Keratinocyte (primary cell): ENCODE measurements around the gene FRS3. TPM values are rescaled to one million over a fixed set of nuclear protein-coding genes. Genes with fewer than 3 reads are reported as not detected.

ENCODE experiments used
- DNase-seq: peaks from one replicate; pipeline ENCODE4 v3.0.0-alpha.2; 2011; ENCODE audit warnings: low read depth, missing footprints, low spot score
- FAIRE-seq: peaks from 2 replicates; lab custom pipeline; 2011; peaks lifted over from hg19 to GRCh38; lab: Jason Lieb, UNC
- H2AFZ ChIP-seq: 2 replicates; pipeline ENCODE4 v1.6.0; 2012; ENCODE audit warnings: low read length, control low read depth, inconsistent platforms; ENCODE audit not compliant: control insufficient read depth
- H3K27ac ChIP-seq: 2 replicates; pipeline ENCODE4 v1.5.1; 2011; ENCODE audit warnings: low read length; ENCODE audit not compliant: control insufficient read depth, insufficient read depth
- H3K27me3 ChIP-seq: 3 replicates; pipeline ENCODE4 v1.6.0; 2011; ENCODE audit warnings: low read length; ENCODE audit not compliant: control insufficient read depth, insufficient read depth; ENCODE audit errors: extremely low read depth
- H3K36me3 ChIP-seq, 2 experiments: 2 replicates in 1 of 2; 3 replicates in 1 of 2; pipeline ENCODE4 v1.5.1; 2011; ENCODE audit warnings: low read length in 2 of 2, mild to moderate bottlenecking in 1 of 2; ENCODE audit not compliant: control insufficient read depth in 2 of 2, insufficient read depth in 2 of 2; ENCODE audit errors: extremely low read depth in 1 of 2
- H3K4me1 ChIP-seq: 3 replicates; pipeline ENCODE4 v1.5.1; 2011; ENCODE audit warnings: low read length; ENCODE audit not compliant: control insufficient read depth, insufficient read depth; ENCODE audit errors: extremely low read depth
- H3K4me2 ChIP-seq: 3 replicates; pipeline ENCODE4 v1.6.0; 2011; ENCODE audit warnings: low read depth, low read length; ENCODE audit not compliant: control insufficient read depth, insufficient read depth; ENCODE audit errors: extremely low read depth
- H3K4me3 ChIP-seq, 3 experiments: fragments of 200-600 bp in 1 of 3; sonication (generic) in 1 of 3; 2 replicates in 2 of 3; 3 replicates in 1 of 3; pipeline ENCODE4 v1.5.1; 2011 to 2016; ENCODE audit warnings: low read length in 3 of 3, mild to moderate bottlenecking in 3 of 3, control low read depth in 2 of 3, inconsistent platforms in 1 of 3, low read depth in 1 of 3, mixed read lengths in 1 of 3, mixed run types in 1 of 3, moderate library complexity in 1 of 3; ENCODE audit not compliant: control insufficient read depth in 2 of 3, insufficient read depth in 2 of 3; ENCODE audit errors: extremely low read depth in 1 of 3
- H3K79me2 ChIP-seq: 2 replicates; pipeline ENCODE4 v1.6.0; 2012; ENCODE audit warnings: low read length; ENCODE audit not compliant: control insufficient read depth, insufficient read depth
- H3K9ac ChIP-seq: 3 replicates; pipeline ENCODE4 v1.6.0; 2011; ENCODE audit warnings: low read length; ENCODE audit not compliant: control insufficient read depth, insufficient read depth; ENCODE audit errors: extremely low read depth
- H3K9me1 ChIP-seq: 3 replicates; pipeline ENCODE4 v1.6.0; 2011; ENCODE audit warnings: low read length; ENCODE audit not compliant: control insufficient read depth, insufficient read depth; ENCODE audit errors: extremely low read depth
- H3K9me3 ChIP-seq: 2 replicates; pipeline ENCODE4 v1.5.1; 2012; ENCODE audit warnings: low read depth, low read length; ENCODE audit not compliant: control insufficient read depth
- H4K20me1 ChIP-seq: 3 replicates; pipeline ENCODE4 v1.6.0; 2011; ENCODE audit warnings: low read length; ENCODE audit not compliant: control insufficient read depth, insufficient read depth; ENCODE audit errors: extremely low read depth
- EZH2 ChIP-seq: IDR thresholded peaks from one replicate; pipeline ENCODE4 v1.6.1; 2012; ENCODE audit warnings: inconsistent platforms, mild to moderate bottlenecking, low read length, moderate library complexity
- dilution Hi-C: fragments of 300-500 bp; cut with MboI; formaldehyde crosslinking; loops from one replicate; pipeline ENCODE4 v1.7.0; 2020; ENCODE audit warnings: low sequenced_read_pairs; ENCODE audit not compliant: extremely low pct_ligation_motif_present
- polyA plus RNA-seq, 5 experiments: library from polyadenylated mRNA; depleted of rRNA in 3 of 5; stranded (reverse) in 3 of 5; stranded (forward) in 1 of 5; unstranded in 1 of 5; fragments of >200 nt; gene quantifications; 1 replicate in 1 of 5; 2 replicates in 3 of 5; 3 replicates in 1 of 5; pipeline versions ENCODE4 v1.2.1 to v1.2.3, GENCODE V29; 2011 to 2012; ENCODE audit warnings: missing spikeins in 2 of 5, low read depth in 1 of 5, low replicate concordance in 1 of 5
- TF ChIP-seq, protein P1 (sequence below), 3 experiments: IDR thresholded peaks in 1 of 3; conservative IDR thresholded peaks in 1 of 3; optimal IDR thresholded peaks in 1 of 3; 2 replicates in 2 of 3; 3 replicates in 1 of 3; pipeline versions ENCODE3 to v1.5.1; 2011; ENCODE audit warnings: low read length in 3 of 3, mild to moderate bottlenecking in 3 of 3, moderate library complexity in 2 of 3, control low read depth in 1 of 3, inconsistent platforms in 1 of 3; ENCODE audit not compliant: insufficient read depth in 2 of 3; ENCODE audit errors: extremely low read depth in 1 of 3

FRS3 gene
- polyA plus RNA-seq, 1 donor (not counting 4 experiments of a cell fraction or from before 2014, with no cell fraction given), result 2.0 TPM

DNA sequence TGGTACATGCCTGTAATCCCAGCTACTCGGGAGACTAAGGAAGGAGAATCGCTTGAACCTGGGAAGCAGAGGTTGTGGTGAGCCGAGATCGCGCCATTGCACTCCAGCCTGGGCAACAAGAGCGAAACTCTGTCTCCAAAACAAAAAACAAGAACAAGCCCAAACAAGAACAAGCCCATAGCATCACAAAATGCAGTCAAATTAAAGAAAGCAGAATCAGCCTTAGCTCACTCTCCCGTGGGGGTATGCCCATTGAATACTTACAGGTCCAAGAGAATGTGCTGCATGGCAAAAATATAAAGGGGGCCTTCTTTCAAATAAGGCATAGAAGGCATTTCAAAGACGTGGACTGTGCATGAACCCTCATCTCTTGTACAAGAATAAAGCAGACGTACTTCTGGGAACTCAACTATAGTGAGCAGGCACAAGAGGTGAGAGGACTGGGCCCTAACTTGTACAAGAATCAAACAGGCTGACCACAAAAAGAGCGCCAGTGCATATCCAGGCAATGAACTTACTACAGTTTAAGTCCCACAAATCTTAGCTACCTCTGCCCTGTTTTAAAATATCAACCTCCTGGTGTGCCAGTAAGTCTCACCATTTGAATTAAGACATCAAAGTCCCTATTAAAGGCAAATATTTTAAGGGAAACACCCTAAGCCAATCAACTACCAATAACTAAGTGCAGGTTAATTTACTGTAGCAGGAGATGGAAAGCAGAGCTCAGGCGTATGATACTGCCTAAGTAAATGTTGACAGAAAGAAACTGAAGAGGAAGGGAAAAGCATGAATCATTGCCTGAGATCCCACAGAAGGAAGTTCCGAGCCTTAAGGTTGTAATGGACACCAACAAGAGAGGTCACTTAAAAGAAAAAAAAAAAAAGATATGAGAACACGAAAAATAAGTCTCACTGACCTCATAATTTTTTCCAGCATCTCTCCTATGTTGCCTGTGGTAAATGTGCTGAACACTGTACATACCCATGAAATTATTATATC lies 45.2 kb upstream of the FRS3 start:
- no peak overlapping the region for H3K9ac ChIP-seq
- no peaks in the 10 kb centered on the region for H3K79me2 ChIP-seq
- no peaks in the 10 kb centered on the region for H3K36me3 ChIP-seq
- H3K4me1 ChIP-seq, result no peaks in the 10 kb centered on the region
- FAIRE-seq, result no peak
- H3K4me3 ChIP-seq, result no peak overlapping the region
- dilution Hi-C loops, result no loop called here
- H3K9me3 ChIP-seq, result no peaks in the 10 kb centered on the region
- H2AFZ ChIP-seq, result no peak overlapping the region
- no peaks in the 10 kb centered on the region for H3K27me3 ChIP-seq
- DNase-seq, result no peak
- no peaks in the 10 kb centered on the region for H3K9me1 ChIP-seq
- H3K27ac ChIP-seq, result no peak overlapping the region
- H3K4me2 ChIP-seq, result no peak overlapping the region
- H4K20me1 ChIP-seq, result no peaks in the 10 kb centered on the region
- no peak for TF ChIP-seq EZH2
- TF ChIP-seq, protein P1, sequence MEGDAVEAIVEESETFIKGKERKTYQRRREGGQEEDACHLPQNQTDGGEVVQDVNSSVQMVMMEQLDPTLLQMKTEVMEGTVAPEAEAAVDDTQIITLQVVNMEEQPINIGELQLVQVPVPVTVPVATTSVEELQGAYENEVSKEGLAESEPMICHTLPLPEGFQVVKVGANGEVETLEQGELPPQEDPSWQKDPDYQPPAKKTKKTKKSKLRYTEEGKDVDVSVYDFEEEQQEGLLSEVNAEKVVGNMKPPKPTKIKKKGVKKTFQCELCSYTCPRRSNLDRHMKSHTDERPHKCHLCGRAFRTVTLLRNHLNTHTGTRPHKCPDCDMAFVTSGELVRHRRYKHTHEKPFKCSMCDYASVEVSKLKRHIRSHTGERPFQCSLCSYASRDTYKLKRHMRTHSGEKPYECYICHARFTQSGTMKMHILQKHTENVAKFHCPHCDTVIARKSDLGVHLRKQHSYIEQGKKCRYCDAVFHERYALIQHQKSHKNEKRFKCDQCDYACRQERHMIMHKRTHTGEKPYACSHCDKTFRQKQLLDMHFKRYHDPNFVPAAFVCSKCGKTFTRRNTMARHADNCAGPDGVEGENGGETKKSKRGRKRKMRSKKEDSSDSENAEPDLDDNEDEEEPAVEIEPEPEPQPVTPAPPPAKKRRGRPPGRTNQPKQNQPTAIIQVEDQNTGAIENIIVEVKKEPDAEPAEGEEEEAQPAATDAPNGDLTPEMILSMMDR (optimal IDR thresholded peaks at IDR 0.05 in 1 of 3, IDR thresholded peaks at IDR 0.05 in 1 of 3, conservative IDR thresholded peaks at IDR 0.05 in 1 of 3; ENCODE audit: extremely low read depth in 1 of 3, insufficient read depth in 2 of 3, low read length in 3 of 3), result no peak

DNA sequence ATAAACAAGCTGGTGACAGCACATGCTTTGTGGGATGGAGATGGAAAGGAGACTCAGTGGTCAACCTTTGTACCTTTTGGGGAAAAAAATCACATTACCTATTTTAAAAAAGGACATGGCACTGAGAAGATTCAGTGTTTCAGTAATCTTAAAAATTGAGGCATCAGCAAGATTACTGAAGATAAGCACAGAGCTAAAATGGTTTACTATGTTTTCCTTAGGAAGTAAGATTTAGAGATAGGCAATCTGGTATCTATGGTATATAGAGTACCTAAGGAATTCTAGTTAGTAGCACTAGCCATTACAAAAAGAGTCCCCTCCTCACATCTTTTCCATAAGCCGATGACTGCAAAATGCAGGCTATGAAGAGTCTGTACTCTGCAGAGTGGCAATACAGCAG lies 43.5 kb upstream of the FRS3 start:
- H4K20me1 ChIP-seq, result no peaks in the 10 kb centered on the region
- no peak for FAIRE-seq
- H3K36me3 ChIP-seq, result no peaks in the 10 kb centered on the region
- H3K4me3 ChIP-seq, result no peak overlapping the region
- dilution Hi-C loops, result no loop called here
- no peak overlapping the region for H3K27ac ChIP-seq
- H3K4me2 ChIP-seq, result no peak overlapping the region
- no peaks in the 10 kb centered on the region for H3K9me1 ChIP-seq
- H3K79me2 ChIP-seq, result no peaks in the 10 kb centered on the region
- H3K4me1 ChIP-seq, result no peaks in the 10 kb centered on the region
- no peak for TF ChIP-seq EZH2
- no peak overlapping the region for H3K9ac ChIP-seq
- H2AFZ ChIP-seq, result no peak overlapping the region
- no peaks in the 10 kb centered on the region for H3K9me3 ChIP-seq
- H3K27me3 ChIP-seq, result no peaks in the 10 kb centered on the region
- DNase-seq, result no peak
